Measurements from ENCODE around the gene BLCAP. TPM values are rescaled to one million over a fixed set of nuclear protein-coding genes. Genes with fewer than 3 reads are reported as not detected.
A peak's percentile ranks its signal among the peaks of the same experiment; 100 is the strongest.

Gene BLCAP
- total RNA-seq, 1 experiment from 2014 or later: 129 TPM

DNA sequence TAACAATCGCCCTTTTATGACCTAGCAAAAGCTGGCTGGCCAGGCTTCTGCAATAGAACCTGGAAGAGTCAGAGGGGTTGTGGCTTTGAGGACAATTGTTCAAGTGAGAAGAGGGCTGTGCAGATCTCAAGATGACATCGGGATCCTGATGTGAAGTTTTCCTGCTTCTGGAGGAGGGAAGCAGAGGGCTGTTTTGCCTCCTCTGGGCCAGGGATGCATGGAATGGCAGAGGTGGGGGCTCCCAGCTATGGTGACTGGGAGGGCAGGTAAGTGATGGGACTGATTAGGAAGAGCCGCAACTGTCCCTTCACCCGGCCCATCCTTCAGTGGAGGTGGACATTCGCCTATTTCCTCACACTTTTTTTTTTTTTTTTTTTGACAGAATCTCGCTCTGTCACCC is 43.4 kb upstream of the BLCAP start:
- intact Hi-C loops (cut with micrococcal nuclease; ENCODE audit: unreplicated experiment): loop anchor here (10.0 kb wide), 1 partner anchor 414 kb away; no protein-coding TSS in a partner anchor
- Histone ChIP-seq H3K9me3 (peaks cover 3% of the 10 kb centered on the region; the same call in 1 of the 2 replicates), H3K4me3 (ENCODE audit: low read depth, low read length) (no peak overlapping the region), H3K4me1 (no peaks in the 10 kb centered on the region; the same call in 1 of the 2 replicates), H3K36me3 (ENCODE audit: control insufficient read depth, insufficient read depth, low read length) (no peaks in the 10 kb centered on the region), H3K27me3 (replicated peaks; ENCODE audit: control insufficient read depth, insufficient read depth, low read length) (peaks cover 1% of the 10 kb centered on the region)
- TF ChIP-seq, protein P1, sequence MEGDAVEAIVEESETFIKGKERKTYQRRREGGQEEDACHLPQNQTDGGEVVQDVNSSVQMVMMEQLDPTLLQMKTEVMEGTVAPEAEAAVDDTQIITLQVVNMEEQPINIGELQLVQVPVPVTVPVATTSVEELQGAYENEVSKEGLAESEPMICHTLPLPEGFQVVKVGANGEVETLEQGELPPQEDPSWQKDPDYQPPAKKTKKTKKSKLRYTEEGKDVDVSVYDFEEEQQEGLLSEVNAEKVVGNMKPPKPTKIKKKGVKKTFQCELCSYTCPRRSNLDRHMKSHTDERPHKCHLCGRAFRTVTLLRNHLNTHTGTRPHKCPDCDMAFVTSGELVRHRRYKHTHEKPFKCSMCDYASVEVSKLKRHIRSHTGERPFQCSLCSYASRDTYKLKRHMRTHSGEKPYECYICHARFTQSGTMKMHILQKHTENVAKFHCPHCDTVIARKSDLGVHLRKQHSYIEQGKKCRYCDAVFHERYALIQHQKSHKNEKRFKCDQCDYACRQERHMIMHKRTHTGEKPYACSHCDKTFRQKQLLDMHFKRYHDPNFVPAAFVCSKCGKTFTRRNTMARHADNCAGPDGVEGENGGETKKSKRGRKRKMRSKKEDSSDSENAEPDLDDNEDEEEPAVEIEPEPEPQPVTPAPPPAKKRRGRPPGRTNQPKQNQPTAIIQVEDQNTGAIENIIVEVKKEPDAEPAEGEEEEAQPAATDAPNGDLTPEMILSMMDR (IDR thresholded peaks at IDR 0.05; ENCODE audit: insufficient read depth in 1 of 2, low read depth in 1 of 2, low read length in 1 of 2, severe bottlenecking in 1 of 2, unreplicated experiment in 1 of 2): no peak
- no TSS peak for BruUV-seq (replicated peaks)
- Mint-ChIP-seq H3K36me3 (ENCODE audit: insufficient read depth, unreplicated experiment) (no peaks in the 10 kb centered on the region), H3K27ac (ENCODE audit: unreplicated experiment) (no peak overlapping the region), H3K4me1 (ENCODE audit: low read depth, unreplicated experiment) (peaks cover 9% of the 10 kb centered on the region), H3K9me3 (ENCODE audit: unreplicated experiment) (no peaks in the 10 kb centered on the region), H3K4me3 (ENCODE audit: unreplicated experiment) (no peak overlapping the region), H3K27me3 (ENCODE audit: insufficient read depth, unreplicated experiment) (peaks cover 17% of the 10 kb centered on the region)
- CTCF ChIA-PET: no interaction called here
- POLR2A ChIA-PET: no interaction called here
- peak in 1 of 2 experiments; percentile 26 for DNase-seq

DNA sequence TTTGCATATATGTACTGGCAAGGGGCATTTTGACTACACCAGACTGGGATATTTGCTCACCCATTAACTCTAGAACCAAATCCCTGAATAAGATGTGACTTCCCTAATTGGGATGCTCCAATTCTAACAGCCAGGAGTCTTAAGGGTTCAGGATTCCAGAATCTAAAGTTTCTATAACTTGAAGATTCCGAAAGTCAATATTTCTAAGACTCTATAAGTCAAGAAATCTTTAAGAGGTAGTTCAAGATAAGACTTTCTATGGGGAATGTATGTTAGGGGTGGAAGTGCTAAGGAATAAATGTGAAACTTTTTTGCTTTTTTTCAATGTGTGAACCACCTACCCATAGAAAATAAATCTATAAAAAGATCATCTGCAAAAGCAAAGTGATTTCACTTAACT is 42.7 kb upstream of the BLCAP start:
- no peaks in the 10 kb centered on the region for H3K36me3 ChIP-seq (ENCODE audit: control insufficient read depth, insufficient read depth, low read length)
- POLR2A ChIA-PET: no interaction called here
- Mint-ChIP-seq H3K4me1 (ENCODE audit: low read depth, unreplicated experiment) (peaks cover 9% of the 10 kb centered on the region), H3K27me3 (ENCODE audit: insufficient read depth, unreplicated experiment) (peaks cover 19% of the 10 kb centered on the region), H3K9me3 (ENCODE audit: unreplicated experiment) (no peaks in the 10 kb centered on the region), H3K27ac (ENCODE audit: unreplicated experiment) (no peak overlapping the region), H3K36me3 (ENCODE audit: insufficient read depth, unreplicated experiment) (no peaks in the 10 kb centered on the region), H3K4me3 (ENCODE audit: unreplicated experiment) (no peak overlapping the region)
- TF ChIP-seq, protein P1 (IDR thresholded peaks at IDR 0.05; ENCODE audit: insufficient read depth in 1 of 2, low read depth in 1 of 2, low read length in 1 of 2, severe bottlenecking in 1 of 2, unreplicated experiment in 1 of 2): no peak
- CTCF ChIA-PET: no interaction called here
- DNase-seq: no peak
- no peaks in the 10 kb centered on the region; the same call in 1 of the 2 replicates for H3K4me1 ChIP-seq
- H3K9me3 ChIP-seq: peaks cover 3% of the 10 kb centered on the region; the same call in 1 of the 2 replicates
- BruUV-seq (replicated peaks): no TSS peak
- peaks cover 1% of the 10 kb centered on the region for H3K27me3 ChIP-seq (replicated peaks; ENCODE audit: control insufficient read depth, insufficient read depth, low read length)
- H3K4me3 ChIP-seq (ENCODE audit: low read depth, low read length): no peak overlapping the region
- intact Hi-C loops (cut with micrococcal nuclease; ENCODE audit: unreplicated experiment): loop anchor here (10.0 kb wide), 1 partner anchor 414 kb away; no protein-coding TSS in a partner anchor

DNA sequence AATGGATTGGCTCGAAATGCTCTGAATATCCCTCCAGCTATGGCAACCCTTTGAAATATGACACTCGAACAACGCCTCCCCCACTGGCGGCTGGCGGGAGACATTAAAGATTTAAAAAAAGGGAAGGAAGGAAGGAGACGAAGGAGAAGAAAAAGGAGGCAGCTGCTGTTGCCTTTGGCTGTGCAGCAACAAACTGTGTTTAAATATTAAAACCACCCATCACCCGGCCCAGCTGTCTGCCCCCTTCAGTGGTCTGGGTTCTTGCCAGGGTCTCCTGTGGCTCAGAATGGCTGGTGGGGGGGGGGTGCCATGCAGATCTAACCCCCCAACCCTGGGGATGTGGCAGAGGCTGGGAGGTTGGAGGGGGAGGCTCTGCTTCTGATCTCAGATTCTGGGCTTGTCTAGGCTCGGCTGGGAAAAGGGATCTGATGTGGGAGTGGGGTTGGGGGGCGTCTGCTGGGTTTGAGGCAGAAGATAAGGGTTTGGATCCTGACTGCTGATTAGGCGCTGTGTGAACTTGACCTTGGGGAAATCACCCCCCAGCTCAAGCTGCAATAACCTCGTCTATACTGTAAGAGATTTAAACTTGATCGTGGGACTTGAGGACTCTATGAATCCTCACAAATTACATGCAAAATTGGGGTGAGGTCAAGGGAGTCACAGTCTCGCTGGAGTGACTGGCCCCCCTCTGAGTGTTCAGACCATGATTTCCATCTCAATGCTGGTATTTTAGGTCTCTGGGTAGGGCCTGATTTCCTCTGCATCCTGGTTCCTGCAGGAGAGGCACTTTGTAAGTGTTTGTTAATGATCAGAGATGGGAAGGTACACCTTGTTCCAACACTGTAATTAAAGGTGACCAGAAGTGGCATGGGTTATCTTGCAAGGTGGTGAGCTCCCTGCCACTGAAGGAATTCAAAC is 40.3 kb upstream of the BLCAP start:
- TF ChIP-seq, protein P1 (IDR thresholded peaks at IDR 0.05; ENCODE audit: insufficient read depth in 1 of 2, low read depth in 1 of 2, low read length in 1 of 2, severe bottlenecking in 1 of 2, unreplicated experiment in 1 of 2): no peak
- CTCF ChIA-PET: interaction anchor here (0.5 kb wide), 1 partner anchor 652 kb away, joined by 10 read pairs; no protein-coding TSS in a partner anchor
- Histone ChIP-seq H3K4me1 (peaks cover 14% of the 10 kb centered on the region), H3K36me3 (ENCODE audit: control insufficient read depth, insufficient read depth, low read length) (no peaks in the 10 kb centered on the region), H3K4me3 (ENCODE audit: low read depth, low read length) (no peak overlapping the region), H3K27me3 (replicated peaks; ENCODE audit: control insufficient read depth, insufficient read depth, low read length) (peaks cover 1% of the 10 kb centered on the region), H3K9me3 (peaks cover 3% of the 10 kb centered on the region; the same call in 1 of the 2 replicates)
- POLR2A ChIA-PET: no interaction called here
- peak; percentile 40 for DNase-seq
- peak overlapping the region; percentile 5 for H3K4me3 Mint-ChIP-seq (ENCODE audit: unreplicated experiment)
- no peaks in the 10 kb centered on the region for H3K9me3 Mint-ChIP-seq (ENCODE audit: unreplicated experiment)
- intact Hi-C loops (cut with micrococcal nuclease; ENCODE audit: unreplicated experiment): loop anchor here (2.0 to 5.0 kb wide), 4 partner anchors 59 to 654 kb away; no protein-coding TSS in a partner anchor
- peaks cover 23% of the 10 kb centered on the region for H3K27me3 Mint-ChIP-seq (ENCODE audit: insufficient read depth, unreplicated experiment)
- H3K36me3 Mint-ChIP-seq (ENCODE audit: insufficient read depth, unreplicated experiment): no peaks in the 10 kb centered on the region
- H3K4me1 Mint-ChIP-seq (ENCODE audit: low read depth, unreplicated experiment): peaks cover 9% of the 10 kb centered on the region
- H3K27ac Mint-ChIP-seq (ENCODE audit: unreplicated experiment): no peak overlapping the region
- no TSS peak for BruUV-seq (replicated peaks)

Measured in Caco-2 (cell line).